Mesenchymal stem cell (in vitro differentiated cells and primary cell): ENCODE data around the gene DAB1.

ENCODE experiments used
- DNase-seq: peaks from one replicate; pipeline ENCODE4 v3.0.0-alpha.2; 2013
- H2AFZ ChIP-seq: one replicate; pipeline ENCODE4 v1.6.1; 2013; ENCODE audit warnings: low read depth, mild to moderate bottlenecking, control low read depth, inconsistent platforms, low read length, moderate library complexity
- H2AK5ac ChIP-seq: 2 replicates; pipeline ENCODE4 v1.6.1; 2013; ENCODE audit warnings: low read length, moderate library complexity, mild to moderate bottlenecking, inconsistent platforms; ENCODE audit not compliant: severe bottlenecking
- H2BK120ac ChIP-seq: one replicate; pipeline ENCODE4 v1.6.1; 2013; ENCODE audit warnings: low read depth, mild to moderate bottlenecking, inconsistent platforms, low read length, moderate library complexity
- H2BK12ac ChIP-seq, 2 experiments: one replicate each; pipeline ENCODE4 v1.6.1; 2013; ENCODE audit warnings: inconsistent platforms in 2 of 2, low read length in 2 of 2, mild to moderate bottlenecking in 2 of 2, moderate library complexity in 2 of 2, control low read depth in 1 of 2
- H2BK15ac ChIP-seq: one replicate; pipeline ENCODE4 v1.6.1; 2013; ENCODE audit warnings: mild to moderate bottlenecking, low read depth, inconsistent platforms; ENCODE audit not compliant: poor library complexity, severe bottlenecking
- H2BK5ac ChIP-seq: 2 replicates; pipeline ENCODE4 v1.6.1; 2013; ENCODE audit warnings: low read depth, mild to moderate bottlenecking, low read length, control low read depth, inconsistent platforms; ENCODE audit not compliant: poor library complexity, severe bottlenecking
- H3K14ac ChIP-seq, 2 experiments: one replicate each; pipeline ENCODE4 v1.6.1; 2013; ENCODE audit warnings: inconsistent platforms in 2 of 2, low read length in 2 of 2, control low read depth in 1 of 2, mild to moderate bottlenecking in 1 of 2, moderate library complexity in 1 of 2
- H3K18ac ChIP-seq, 2 experiments: one replicate each; pipeline ENCODE4 v1.6.1; 2013; ENCODE audit warnings: inconsistent platforms in 2 of 2, low read length in 2 of 2, control low read depth in 1 of 2, low read depth in 1 of 2, mild to moderate bottlenecking in 1 of 2
- H3K23ac ChIP-seq, 2 experiments: one replicate each; pipeline ENCODE4 v1.6.1; 2013; ENCODE audit warnings: inconsistent platforms in 2 of 2, low read length in 2 of 2, mild to moderate bottlenecking in 2 of 2, moderate library complexity in 2 of 2, control low read depth in 1 of 2
- H3K27ac ChIP-seq: 2 replicates; pipeline ENCODE4 v1.5.1; 2013; ENCODE audit warnings: mild to moderate bottlenecking, moderate library complexity, low read length, control low read depth, inconsistent platforms; ENCODE audit not compliant: poor library complexity, severe bottlenecking
- H3K27me3 ChIP-seq, 2 experiments: 2 replicates each; pipeline versions ENCODE4 v1.6.1 to v1.7.0; 2013; ENCODE audit warnings: low read length in 2 of 2, mild to moderate bottlenecking in 2 of 2, moderate library complexity in 2 of 2, control low read depth in 1 of 2, inconsistent platforms in 1 of 2; ENCODE audit not compliant: control insufficient read depth in 1 of 2, insufficient read depth in 1 of 2
- H3K36me3 ChIP-seq, 2 experiments: 2 replicates each; pipeline versions ENCODE4 v1.6.1 to v1.7.0; 2013; ENCODE audit warnings: low read length in 2 of 2, control low read depth in 1 of 2, inconsistent platforms in 1 of 2, low read depth in 1 of 2, mild to moderate bottlenecking in 1 of 2; ENCODE audit not compliant: insufficient read depth in 2 of 2, control insufficient read depth in 1 of 2
- H3K4ac ChIP-seq, 2 experiments: one replicate each; pipeline ENCODE4 v1.6.1; 2013; ENCODE audit warnings: inconsistent platforms in 2 of 2, low read length in 2 of 2, mild to moderate bottlenecking in 2 of 2, moderate library complexity in 2 of 2, control low read depth in 1 of 2, low read depth in 1 of 2
- H3K4me1 ChIP-seq: 2 replicates; pipeline ENCODE4 v1.6.1; 2013; ENCODE audit warnings: low read depth, low read length, control low read depth; ENCODE audit not compliant: control insufficient read depth, insufficient read depth
- H3K4me2 ChIP-seq: 2 replicates; pipeline ENCODE4 v1.6.1; 2013; ENCODE audit warnings: low read length, mild to moderate bottlenecking, inconsistent platforms; ENCODE audit not compliant: poor library complexity, severe bottlenecking
- H3K4me3 ChIP-seq, 2 experiments: 2 replicates each; pipeline versions ENCODE4 v1.5.1 to v1.7.0; 2013; ENCODE audit warnings: low read length in 2 of 2, mild to moderate bottlenecking in 2 of 2, control low read depth in 1 of 2, low read depth in 1 of 2; ENCODE audit not compliant: insufficient read depth in 1 of 2
- H3K79me1 ChIP-seq: replicated peaks from 2 replicates; pipeline ENCODE4 v1.6.1; 2013; ENCODE audit warnings: mild to moderate bottlenecking, control low read depth, low read length, inconsistent platforms; ENCODE audit not compliant: poor library complexity, severe bottlenecking
- H3K9ac ChIP-seq: 2 replicates; pipeline ENCODE4 v1.7.0; 2013; ENCODE audit warnings: mild to moderate bottlenecking, low read length, moderate library complexity
- H3K9me3 ChIP-seq: 2 replicates; pipeline ENCODE4 v1.7.0; 2013; ENCODE audit warnings: mild to moderate bottlenecking, low read length; ENCODE audit not compliant: control insufficient read depth
- H4K8ac ChIP-seq: one replicate; pipeline ENCODE4 v1.6.1; 2013; ENCODE audit warnings: inconsistent platforms, mild to moderate bottlenecking, low read length, moderate library complexity
- H4K91ac ChIP-seq: one replicate; pipeline ENCODE4 v1.6.1; 2013; ENCODE audit warnings: mild to moderate bottlenecking, low read length, inconsistent platforms
- WGBS: methylation state at CpG from one replicate; pipeline ENCODE4 v1.1.7; 2013; ENCODE audit warnings: mixed read lengths; 5-methylcytosine and 5-hydroxymethylcytosine counted together

DAB1 gene

GRCh38 chr1:57258557-57259325 lies 165.1 kb downstream of the DAB1 start:
- H3K79me1 ChIP-seq, result no peaks in the 10 kb centered on the region
- no peak overlapping the region for H2BK5ac ChIP-seq
- no peak overlapping the region for H2AK5ac ChIP-seq
- H3K4ac ChIP-seq, result no peak overlapping the region
- no peak overlapping the region for H3K23ac ChIP-seq
- H2BK120ac ChIP-seq, result no peak overlapping the region
- WGBS, result 93% methylated on average over 5 of the region's 5 CpGs
- no peak overlapping the region for H3K18ac ChIP-seq
- no peak overlapping the region for H4K8ac ChIP-seq
- no peak overlapping the region for H4K91ac ChIP-seq
- H2AFZ ChIP-seq, result no peak overlapping the region
- H3K9me3 ChIP-seq, result no peaks in the 10 kb centered on the region
- H3K27me3 ChIP-seq, result no peaks in the 10 kb centered on the region
- H2BK15ac ChIP-seq, result no peak overlapping the region
- H3K4me3 ChIP-seq, result no peak overlapping the region
- H2BK12ac ChIP-seq, result no peak overlapping the region
- no peak overlapping the region for H3K9ac ChIP-seq
- H3K4me1 ChIP-seq, result no peaks in the 10 kb centered on the region
- H3K36me3 ChIP-seq, result no peaks in the 10 kb centered on the region
- DNase-seq, result no peak
- no peak overlapping the region for H3K4me2 ChIP-seq
- H3K27ac ChIP-seq, result no peak overlapping the region
- H3K14ac ChIP-seq, result no peak overlapping the region

DNA sequence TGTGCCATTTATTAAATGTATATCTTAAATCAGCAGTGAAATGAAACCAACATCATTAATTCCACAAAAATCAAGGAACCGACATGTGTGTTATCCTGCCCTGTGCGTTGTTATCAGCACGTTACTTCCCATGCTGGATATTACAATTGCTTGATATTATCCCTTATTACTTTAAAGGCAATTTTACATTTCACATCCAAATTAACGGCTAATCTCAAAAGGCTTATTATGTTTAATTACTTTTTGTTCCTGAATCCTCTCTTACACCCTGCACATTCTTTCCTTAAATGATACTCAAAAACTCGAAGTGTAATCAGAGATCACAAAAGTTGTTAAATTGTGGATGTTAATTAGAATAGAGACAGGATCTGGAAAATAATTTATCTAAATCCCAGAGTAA lies 167.9 kb downstream of the DAB1 start:
- H3K4me3 ChIP-seq, result no peak overlapping the region
- no peak overlapping the region for H2BK5ac ChIP-seq
- H3K27ac ChIP-seq, result no peak overlapping the region
- no peak overlapping the region for H2AFZ ChIP-seq
- 87% methylated on average over 5 of the region's 5 CpGs for WGBS
- H2BK120ac ChIP-seq, result no peak overlapping the region
- H3K18ac ChIP-seq, result no peak overlapping the region
- H3K9ac ChIP-seq, result no peak overlapping the region
- no peaks in the 10 kb centered on the region for H3K9me3 ChIP-seq
- no peaks in the 10 kb centered on the region for H3K4me1 ChIP-seq
- H3K4ac ChIP-seq, result no peak overlapping the region
- no peak for DNase-seq
- H4K8ac ChIP-seq, result no peak overlapping the region
- no peaks in the 10 kb centered on the region for H3K36me3 ChIP-seq
- no peak overlapping the region for H2AK5ac ChIP-seq
- H3K79me1 ChIP-seq, result no peaks in the 10 kb centered on the region
- no peak overlapping the region for H2BK15ac ChIP-seq
- H3K23ac ChIP-seq, result no peak overlapping the region
- H3K27me3 ChIP-seq, result no peaks in the 10 kb centered on the region
- no peak overlapping the region for H2BK12ac ChIP-seq
- no peak overlapping the region for H4K91ac ChIP-seq
- no peak overlapping the region for H3K14ac ChIP-seq
- H3K4me2 ChIP-seq, result no peak overlapping the region

DNA sequence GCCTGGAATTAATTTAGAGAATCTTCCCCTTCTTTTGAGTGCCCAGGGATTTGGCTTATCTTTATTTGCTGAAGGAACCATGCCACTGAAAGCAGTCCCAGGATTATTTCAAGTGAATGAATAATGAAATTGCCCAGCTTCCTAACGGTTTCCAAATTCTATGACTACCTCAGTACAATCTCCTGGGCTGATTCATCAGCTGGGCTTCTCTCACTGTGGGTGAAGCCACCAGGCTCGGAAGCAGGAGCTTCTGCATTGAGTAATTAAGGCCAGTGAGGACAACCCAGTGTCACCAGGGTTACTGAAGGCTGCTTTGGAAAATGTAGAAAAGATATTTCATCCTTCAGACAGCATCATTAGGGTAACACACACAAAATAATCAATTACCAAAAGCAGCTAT lies 169.8 kb downstream of the DAB1 start:
- Histone ChIP-seq H3K27ac (no peak overlapping the region), H3K18ac (no peak overlapping the region), H3K4me3 (no peak overlapping the region), H2AK5ac (no peak overlapping the region), H3K9ac (peak overlapping the region; percentile 41), H3K36me3 (no peaks in the 10 kb centered on the region), H3K79me1 (no peaks in the 10 kb centered on the region), H2AFZ (no peak overlapping the region), H3K4me2 (no peak overlapping the region), H2BK120ac (no peak overlapping the region), H3K23ac (no peak overlapping the region), H3K14ac (no peak overlapping the region), H3K9me3 (no peaks in the 10 kb centered on the region), H2BK15ac (no peak overlapping the region), H3K4me1 (no peaks in the 10 kb centered on the region), H2BK12ac (no peak overlapping the region), H4K8ac (no peak overlapping the region), H3K27me3 (no peaks in the 10 kb centered on the region), H2BK5ac (no peak overlapping the region), H4K91ac (no peak overlapping the region), H3K4ac (no peak overlapping the region)
- no peak for DNase-seq
- 54% methylated on average over 2 of the region's 2 CpGs for WGBS

GRCh38 chr1:57252597-57253294 lies 171.1 kb downstream of the DAB1 start:
- Histone ChIP-seq H3K4me2 (no peak overlapping the region), H3K36me3 (no peaks in the 10 kb centered on the region), H4K8ac (no peak overlapping the region), H3K4me3 (no peak overlapping the region), H4K91ac (no peak overlapping the region), H2AK5ac (no peak overlapping the region), H2BK15ac (no peak overlapping the region), H2BK12ac (no peak overlapping the region), H3K18ac (no peak overlapping the region), H2BK120ac (no peak overlapping the region), H3K9me3 (no peaks in the 10 kb centered on the region), H3K27ac (no peak overlapping the region), H3K23ac (no peak overlapping the region), H2AFZ (no peak overlapping the region), H3K9ac (no peak overlapping the region), H3K14ac (no peak overlapping the region), H3K4me1 (no peaks in the 10 kb centered on the region), H3K27me3 (no peaks in the 10 kb centered on the region), H2BK5ac (no peak overlapping the region), H3K4ac (no peak overlapping the region), H3K79me1 (no peaks in the 10 kb centered on the region)
- no peak for DNase-seq
- WGBS, result 80% methylated on average over 8 of the region's 10 CpGs
